ENCODE results near the gene CCDC148.
A peak's percentile ranks its signal among the peaks of the same experiment; 100 is the strongest.

CCDC148 gene

GRCh38 chr2:158456309-158457066 is at the start of gene CCDC148, which contains the start of gene PKP4:
Gene CCDC148, minus strand, starts transcription at chr2:158456753. Its CDS starts 314 bp downstream, at chr2:158456439.
Gene PKP4, plus strand, starts transcription at chr2:158456952. Its CDS starts 76,233 bp downstream, at chr2:158533185.
- DNase-seq (ENCODE audit: low read depth in 1 of 2, low spot score in 1 of 2): peak; percentile 72 to 77

- no peak for DNase-seq (ENCODE audit: low read depth in 1 of 2, low spot score in 1 of 2)
Measured at GRCh38 chr2:158505448-158505934, 48.9 kb upstream of the CCDC148 start.

- no peak for DNase-seq (ENCODE audit: low read depth in 1 of 2, low spot score in 1 of 2)
Measured at GRCh38 chr2:158504088-158504487, 47.5 kb upstream of the CCDC148 start.

GRCh38 chr2:158502974-158503373 is 46.4 kb upstream of the CCDC148 start:
- DNase-seq (ENCODE audit: low read depth in 1 of 2, low spot score in 1 of 2): no peak

GRCh38 chr2:158501301-158501700 is 44.7 kb upstream of the CCDC148 start:
- DNase-seq (ENCODE audit: low read depth in 1 of 2, low spot score in 1 of 2): no peak

- DNase-seq (ENCODE audit: low read depth in 1 of 2, low spot score in 1 of 2): no peak
Measured at GRCh38 chr2:158500333-158500732, 43.8 kb upstream of the CCDC148 start.

- no peak for DNase-seq (ENCODE audit: low read depth in 1 of 2, low spot score in 1 of 2)
Measured at GRCh38 chr2:158499383-158499782, 42.8 kb upstream of the CCDC148 start.

GRCh38 chr2:158498749-158499136 is 42.2 kb upstream of the CCDC148 start:
- DNase-seq (ENCODE audit: low read depth in 1 of 2, low spot score in 1 of 2): no peak

- DNase-seq (ENCODE audit: low read depth in 1 of 2, low spot score in 1 of 2): no peak
Measured at GRCh38 chr2:158498043-158498748, 41.6 kb upstream of the CCDC148 start.

GRCh38 chr2:158497486-158497885 is 40.9 kb upstream of the CCDC148 start:
- no peak for DNase-seq (ENCODE audit: low read depth in 1 of 2, low spot score in 1 of 2)

GRCh38 chr2:158496986-158497385 is 40.4 kb upstream of the CCDC148 start:
- DNase-seq (ENCODE audit: low read depth in 1 of 2, low spot score in 1 of 2): no peak

GRCh38 chr2:158495175-158495574 is 38.6 kb upstream of the CCDC148 start:
- DNase-seq (ENCODE audit: low read depth in 1 of 2, low spot score in 1 of 2): no peak

GRCh38 chr2:158493458-158493857 is 36.9 kb upstream of the CCDC148 start:
- DNase-seq (ENCODE audit: low read depth in 1 of 2, low spot score in 1 of 2): no peak

GRCh38 chr2:158491072-158491471 is 34.5 kb upstream of the CCDC148 start:
- no peak for DNase-seq (ENCODE audit: low read depth in 1 of 2, low spot score in 1 of 2)

- DNase-seq (ENCODE audit: low read depth in 1 of 2, low spot score in 1 of 2): no peak
Measured at GRCh38 chr2:158489366-158490112, 33.0 kb upstream of the CCDC148 start.

- no peak for DNase-seq (ENCODE audit: low read depth in 1 of 2, low spot score in 1 of 2)
Measured at GRCh38 chr2:158488442-158489216, 32.1 kb upstream of the CCDC148 start.

- DNase-seq (ENCODE audit: low read depth in 1 of 2, low spot score in 1 of 2): no peak
Measured at GRCh38 chr2:158487419-158487818, 30.9 kb upstream of the CCDC148 start.

GRCh38 chr2:158486970-158487325 is 30.4 kb upstream of the CCDC148 start:
- no peak for DNase-seq (ENCODE audit: low read depth in 1 of 2, low spot score in 1 of 2)

- no peak for DNase-seq (ENCODE audit: low read depth in 1 of 2, low spot score in 1 of 2)
Measured at GRCh38 chr2:158486150-158486969, 29.8 kb upstream of the CCDC148 start.

All from stimulated activated CD4-positive, alpha-beta T cell treated with anti-CD3 and anti-CD28 coated beads, Interleukin-15, amount 100 ng/mL, for 1 hour (primary cell).